K562 (cell line): Measurements from ENCODE around the gene RAB1B. TPM values are rescaled to one million over a fixed set of nuclear protein-coding genes. Genes with fewer than 3 reads are reported as not detected.
A peak's percentile ranks its signal among the peaks of the same experiment; 100 is the strongest.
"Not testable (repeated sequence)": the region's sequence is repeated elsewhere in the genome, so short reads cannot be mapped to it uniquely, and the experiment has no call there.

Experiments used
- ATAC-seq: fragments of 200-7000 bp; cut with Tn5 transposase; 3 replicates; pipeline ENCODE4 v1.9.1; 2020; ENCODE audit warnings: moderate library complexity
- BruUV-seq: library from RNA; stranded (reverse); fragments of 400-500 nt; replicated peaks from 2 replicates; lab custom pipeline; 2021; lab: Mats Ljungman, UMichigan
- CTCF ChIA-PET: fragments of 300-600 bp; formaldehyde crosslinking; extraction: SDS; loops from one replicate; lab custom pipeline; 2021; ENCODE audit warnings: low intra/inter-chr PET ratio; lab: Yijun Ruan, JAX
- POLR2A ChIA-PET: fragments of 300-600, 350-650 bp; sonication (Branson Sonifier 250); formaldehyde crosslinking; extraction: SDS; loops from one replicate; lab custom pipeline; 2021; ENCODE audit warnings: antibody characterized with exemption, inconsistent platforms; lab: Yijun Ruan, JAX
- DNase-seq, 4 experiments: peaks; one replicate each; pipeline versions ENCODE4 v3.0.0 to v3.0.0-alpha.2; 2011 to 2018; ENCODE audit warnings: low spot score in 3 of 4, mixed read lengths in 3 of 4; ENCODE audit errors: extremely low read depth in 1 of 4
- FAIRE-seq: peaks from 2 replicates; lab custom pipeline; 2011; peaks lifted over from hg19 to GRCh38; lab: Jason Lieb, UNC
- H2AFZ ChIP-seq: 2 replicates; pipeline ENCODE4 v1.6.0; 2011; ENCODE audit warnings: low read depth, low read length, control low read depth, inconsistent platforms
- H3K27ac ChIP-seq: fragments of 200-600 bp; 3 replicates; pipeline ENCODE4 v1.8.0; 2011; ENCODE audit warnings: low read depth, mild to moderate bottlenecking, control low read depth, inconsistent platforms, low read length, moderate library complexity, mixed read lengths; ENCODE audit errors: extremely low read depth
- H3K27me3 ChIP-seq, 2 experiments: fragments of 300-600 bp in 1 of 2; 2 replicates in 1 of 2; 3 replicates in 1 of 2; pipeline versions ENCODE4 v1.6.0 to v1.8.0; 2011; ENCODE audit warnings: inconsistent platforms in 2 of 2, low read length in 2 of 2, mild to moderate bottlenecking in 1 of 2, mixed read lengths in 1 of 2, moderate library complexity in 1 of 2; ENCODE audit not compliant: control insufficient read depth in 2 of 2, insufficient read depth in 2 of 2
- H3K36me3 ChIP-seq: fragments of 300-600 bp; 3 replicates; pipeline ENCODE4 v1.8.0; 2011; ENCODE audit warnings: mild to moderate bottlenecking, low read length, inconsistent platforms; ENCODE audit not compliant: control insufficient read depth, insufficient read depth
- H3K4me1 ChIP-seq, 2 experiments: fragments of 200-600 bp in 1 of 2; replicated peaks in 1 of 2; 2 replicates in 1 of 2; 3 replicates in 1 of 2; pipeline versions ENCODE4 v1.5.1 to v1.8.0; 2011; ENCODE audit warnings: inconsistent platforms in 2 of 2, low read length in 2 of 2, mild to moderate bottlenecking in 1 of 2, mixed read lengths in 1 of 2, moderate library complexity in 1 of 2; ENCODE audit not compliant: control insufficient read depth in 2 of 2, insufficient read depth in 2 of 2
- H3K4me2 ChIP-seq: 2 replicates; pipeline ENCODE4 v1.6.1; 2011; ENCODE audit warnings: low read length, control low read depth, inconsistent platforms, mixed read lengths; ENCODE audit not compliant: insufficient read depth
- H3K4me3 ChIP-seq: fragments of 200-600 bp; sonication (generic), shearing (Covaris generic); 2 replicates; pipeline ENCODE4 v1.5.1; 2016; ENCODE audit warnings: control low read depth, inconsistent platforms
- H3K79me2 ChIP-seq: fragments of 200-600 bp; 3 replicates; pipeline ENCODE4 v1.8.0; 2011; ENCODE audit warnings: low read length, inconsistent platforms; ENCODE audit not compliant: control insufficient read depth, insufficient read depth
- H3K9ac ChIP-seq, 2 experiments: 2 replicates each; pipeline versions ENCODE4 v1.6.0 to v1.6.1; 2011; ENCODE audit warnings: low read depth in 2 of 2, low read length in 2 of 2, control low read depth in 1 of 2, inconsistent platforms in 1 of 2, mild to moderate bottlenecking in 1 of 2, mixed read lengths in 1 of 2; ENCODE audit not compliant: insufficient read depth in 1 of 2
- H3K9me1 ChIP-seq: one replicate; pipeline ENCODE4 v1.6.0; 2011; ENCODE audit warnings: inconsistent platforms, mild to moderate bottlenecking, low read length, moderate library complexity; ENCODE audit not compliant: control insufficient read depth, insufficient read depth
- H3K9me3 ChIP-seq: replicated peaks from 2 replicates; pipeline ENCODE4 v1.5.1; 2011; ENCODE audit warnings: low read depth, low read length, inconsistent platforms; ENCODE audit not compliant: control insufficient read depth, insufficient read depth
- H4K20me1 ChIP-seq: replicated peaks from 2 replicates; pipeline ENCODE4 v1.6.1; 2011; ENCODE audit warnings: low read length, inconsistent platforms, mixed read lengths; ENCODE audit not compliant: control insufficient read depth, insufficient read depth
- WGBS: fragments of 100-300 bp; shearing (Covaris generic); methylation state at CpG from one replicate; pipeline ENCODE4 v1.1.6; 2016; ENCODE audit warnings: low coverage, mixed read lengths; ENCODE audit not compliant: insufficient coverage; ENCODE audit errors: missing lambda C conversion rate; 5-methylcytosine and 5-hydroxymethylcytosine counted together
- in situ Hi-C: fragments of 300-500 bp; cut with MboI; formaldehyde crosslinking; loops from 4 replicates; pipeline ENCODE4 v1.15.0; 2018; ENCODE audit warnings: inconsistent platforms, mixed read lengths
- intact Hi-C: fragments of 100-400 bp; cut with micrococcal nuclease; formaldehyde crosslinking; loops from 2 replicates; pipeline ENCODE4 v1.14.2; 2022
- polyA plus RNA-seq, 8 experiments: library from polyadenylated mRNA; depleted of rRNA in 4 of 8; stranded (reverse) in 5 of 8; unstranded in 3 of 8; fragments of >200 nt; fragmentation: Nextera tagmentation in 2 of 8; fragmentation: Illumina TruSeq in 1 of 8; extraction: Ambion mirVana in 2 of 8; extraction: Trizol in 1 of 8; gene quantifications; 2 replicates each; pipeline versions ENCODE4 v1.2.1 to v1.2.3, GENCODE V29; 2011 to 2014; ENCODE audit warnings: inconsistent platforms in 1 of 8, missing spikeins in 1 of 8
- total RNA-seq, 7 experiments: library from RNA; depleted of rRNA in 6 of 7; stranded (reverse); fragments of >200 nt in 6 of 7; fragmentation: Illumina TruSeq in 2 of 7; extraction: Trizol in 2 of 7; gene quantifications; 2 replicates each; pipeline versions ENCODE4 v1.2.1 to v1.2.3, GENCODE V29; 2011 to 2021; ENCODE audit warnings: low replicate concordance in 1 of 7
- TF ChIP-seq, protein P1 (sequence below), 2 experiments: fragments of 450-650 bp; IDR thresholded peaks; 2 replicates each; pipeline ENCODE4 v1.6.1; 2018; ENCODE audit warnings: mild to moderate bottlenecking in 2 of 2, low read depth in 1 of 2; ENCODE audit not compliant: partially characterized antibody in 2 of 2

The RAB1B gene
- total and polyA plus RNA-seq, 9 of the 15 experiments (the other 6 are each of a cell fraction or from before 2014, with no cell fraction given) = 5.6 to 146 (median 98.6) TPM

DNA sequence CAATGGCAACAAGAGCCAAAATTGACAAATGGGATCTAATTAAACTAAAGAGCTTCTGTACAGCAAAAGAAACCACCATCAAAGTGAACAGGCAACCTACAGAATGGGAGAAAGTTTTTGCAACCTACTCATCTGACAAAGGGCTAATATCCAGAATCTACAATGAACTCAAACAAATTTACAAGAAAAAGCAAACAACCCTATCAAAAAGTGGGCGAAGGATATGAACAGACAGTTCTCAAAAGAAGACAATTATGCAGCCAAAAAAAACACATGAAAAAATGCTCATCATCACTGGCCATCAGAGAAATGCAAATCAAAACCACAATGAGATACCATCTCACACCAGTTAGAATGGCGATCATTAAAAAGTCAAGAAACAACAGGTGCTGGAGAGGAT lies 51.9 kb downstream of the RAB1B start:
- intact Hi-C loops = not testable (repeated sequence)

More for the DNA sequence above, 51.9 kb downstream of the RAB1B start:
- H3K9ac ChIP-seq, H3K9me1 ChIP-seq, CTCF ChIA-PET, POLR2A ChIA-PET, H3K4me3 ChIP-seq, H3K79me2 ChIP-seq, in situ Hi-C loops, DNase-seq, H3K36me3 ChIP-seq, H3K27ac ChIP-seq, H3K4me2 ChIP-seq, ATAC-seq, H4K20me1 ChIP-seq, H3K9me3 ChIP-seq, FAIRE-seq, BruUV-seq, H3K27me3 ChIP-seq, H2AFZ ChIP-seq: not testable (repeated sequence)
- H3K4me1 ChIP-seq = peaks cover 0 to 48% of the 10 kb centered on the region in 2 experiments; a peak in 2 of 5 replicates
- 27% methylated on average over 1 of the region's 2 CpGs for whole genome bisulfite sequencing
- TF ChIP-seq, protein P1, sequence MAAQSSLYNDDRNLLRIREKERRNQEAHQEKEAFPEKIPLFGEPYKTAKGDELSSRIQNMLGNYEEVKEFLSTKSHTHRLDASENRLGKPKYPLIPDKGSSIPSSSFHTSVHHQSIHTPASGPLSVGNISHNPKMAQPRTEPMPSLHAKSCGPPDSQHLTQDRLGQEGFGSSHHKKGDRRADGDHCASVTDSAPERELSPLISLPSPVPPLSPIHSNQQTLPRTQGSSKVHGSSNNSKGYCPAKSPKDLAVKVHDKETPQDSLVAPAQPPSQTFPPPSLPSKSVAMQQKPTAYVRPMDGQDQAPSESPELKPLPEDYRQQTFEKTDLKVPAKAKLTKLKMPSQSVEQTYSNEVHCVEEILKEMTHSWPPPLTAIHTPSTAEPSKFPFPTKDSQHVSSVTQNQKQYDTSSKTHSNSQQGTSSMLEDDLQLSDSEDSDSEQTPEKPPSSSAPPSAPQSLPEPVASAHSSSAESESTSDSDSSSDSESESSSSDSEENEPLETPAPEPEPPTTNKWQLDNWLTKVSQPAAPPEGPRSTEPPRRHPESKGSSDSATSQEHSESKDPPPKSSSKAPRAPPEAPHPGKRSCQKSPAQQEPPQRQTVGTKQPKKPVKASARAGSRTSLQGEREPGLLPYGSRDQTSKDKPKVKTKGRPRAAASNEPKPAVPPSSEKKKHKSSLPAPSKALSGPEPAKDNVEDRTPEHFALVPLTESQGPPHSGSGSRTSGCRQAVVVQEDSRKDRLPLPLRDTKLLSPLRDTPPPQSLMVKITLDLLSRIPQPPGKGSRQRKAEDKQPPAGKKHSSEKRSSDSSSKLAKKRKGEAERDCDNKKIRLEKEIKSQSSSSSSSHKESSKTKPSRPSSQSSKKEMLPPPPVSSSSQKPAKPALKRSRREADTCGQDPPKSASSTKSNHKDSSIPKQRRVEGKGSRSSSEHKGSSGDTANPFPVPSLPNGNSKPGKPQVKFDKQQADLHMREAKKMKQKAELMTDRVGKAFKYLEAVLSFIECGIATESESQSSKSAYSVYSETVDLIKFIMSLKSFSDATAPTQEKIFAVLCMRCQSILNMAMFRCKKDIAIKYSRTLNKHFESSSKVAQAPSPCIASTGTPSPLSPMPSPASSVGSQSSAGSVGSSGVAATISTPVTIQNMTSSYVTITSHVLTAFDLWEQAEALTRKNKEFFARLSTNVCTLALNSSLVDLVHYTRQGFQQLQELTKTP (IDR thresholded peaks at IDR 0.05; ENCODE audit: low read depth in 1 of 2, partially characterized antibody in 2 of 2) = peak in 1 of 2 experiments; percentile 93
